NOMO-1 (cell line): ENCODE results near the gene CFAP161.

Experiments
- DNase-seq, 2 experiments: peaks; one replicate each; lab custom pipeline; 2025; ENCODE audit not compliant: unreplicated experiment in 2 of 2; lab: John Stamatoyannopoulos, UW

CFAP161 gene, protein sequence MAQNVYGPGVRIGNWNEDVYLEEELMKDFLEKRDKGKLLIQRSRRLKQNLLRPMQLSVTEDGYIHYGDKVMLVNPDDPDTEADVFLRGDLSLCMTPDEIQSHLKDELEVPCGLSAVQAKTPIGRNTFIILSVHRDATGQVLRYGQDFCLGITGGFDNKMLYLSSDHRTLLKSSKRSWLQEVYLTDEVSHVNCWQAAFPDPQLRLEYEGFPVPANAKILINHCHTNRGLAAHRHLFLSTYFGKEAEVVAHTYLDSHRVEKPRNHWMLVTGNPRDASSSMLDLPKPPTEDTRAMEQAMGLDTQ

DNA sequence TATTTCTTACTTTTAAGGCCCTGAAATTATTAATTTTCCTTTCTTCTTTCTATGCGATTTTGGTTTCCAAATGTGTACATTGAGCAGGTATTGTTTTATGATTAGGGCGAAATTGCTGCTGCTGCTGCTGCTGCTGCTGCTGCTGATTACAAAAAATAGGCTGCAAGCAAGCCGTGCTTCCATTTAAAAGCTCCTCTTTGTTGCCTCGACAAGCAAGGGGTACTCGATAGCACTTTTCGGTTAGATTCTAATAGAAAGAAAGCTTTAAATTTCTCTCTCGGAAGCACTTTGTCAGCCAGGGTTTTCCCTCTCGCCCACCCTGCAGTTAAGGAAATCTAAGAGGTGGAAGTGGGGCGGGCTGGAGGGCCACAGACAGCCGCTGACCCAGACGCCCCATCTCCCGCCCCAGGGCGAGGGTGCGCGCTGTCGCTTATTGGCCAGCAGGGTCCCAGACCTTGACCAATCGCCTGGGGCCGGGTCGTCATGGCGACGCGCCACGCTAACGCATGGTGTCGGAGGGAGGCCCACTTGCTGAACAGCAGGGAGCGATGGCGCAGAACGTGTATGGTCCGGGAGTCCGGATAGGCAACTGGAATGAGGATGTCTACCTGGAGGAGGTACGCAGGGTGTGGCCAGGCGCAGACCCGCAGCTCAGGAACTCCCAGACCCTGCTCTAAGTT is at the start of gene CFAP161:
Gene CFAP161, plus strand, starts transcription at position 489 of the 680 bp plus-strand sequence. Its CDS starts 60 bp downstream, at position 549.
- DNase-seq: peak; percentile 47 to 61

GRCh38 chr15:81084716-81085115 is 49.4 kb upstream of the CFAP161 start:
- DNase-seq: no peak

DNA sequence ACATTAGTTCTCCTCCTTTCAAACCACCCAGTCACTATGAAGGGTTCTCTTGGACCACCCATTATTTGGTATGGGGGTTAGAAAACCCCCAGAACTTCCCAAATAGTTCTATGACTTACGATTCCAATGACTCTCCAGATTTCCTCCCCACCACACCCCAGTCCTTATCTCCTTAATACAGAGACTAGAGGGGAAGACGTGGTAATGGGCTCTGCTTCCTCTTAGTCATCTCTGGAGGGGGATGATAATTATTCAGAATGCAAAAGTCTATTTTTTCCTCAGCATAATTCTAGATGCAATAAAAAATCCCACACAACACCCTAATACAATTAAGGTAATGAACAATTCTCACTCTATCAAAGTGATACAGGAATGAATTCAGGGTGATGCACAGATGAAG is 48.9 kb upstream of the CFAP161 start:
- DNase-seq: no peak

DNA sequence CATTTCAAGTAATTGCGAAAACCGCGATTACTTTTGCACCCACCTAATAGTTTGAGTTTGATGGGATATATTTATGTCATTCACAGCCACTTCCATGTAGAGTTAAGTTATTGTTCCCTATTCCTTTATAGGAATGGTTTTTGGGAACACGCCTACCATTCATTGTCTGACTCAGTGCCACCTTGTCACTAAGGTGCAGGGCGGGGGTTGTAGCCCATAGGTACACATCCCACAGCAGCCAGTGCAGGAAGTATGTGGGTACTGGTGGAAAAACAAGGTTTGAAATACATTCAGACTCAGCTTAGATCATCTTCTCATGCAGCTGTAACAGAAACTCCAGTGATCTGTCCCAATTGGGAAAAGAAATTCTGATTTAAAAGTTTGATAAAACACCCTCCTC is 48.2 kb upstream of the CFAP161 start:
- no peak for DNase-seq

- no peak for DNase-seq
Observed at GRCh38 chr15:81087066-81087465, 47.0 kb upstream of the CFAP161 start.

DNA sequence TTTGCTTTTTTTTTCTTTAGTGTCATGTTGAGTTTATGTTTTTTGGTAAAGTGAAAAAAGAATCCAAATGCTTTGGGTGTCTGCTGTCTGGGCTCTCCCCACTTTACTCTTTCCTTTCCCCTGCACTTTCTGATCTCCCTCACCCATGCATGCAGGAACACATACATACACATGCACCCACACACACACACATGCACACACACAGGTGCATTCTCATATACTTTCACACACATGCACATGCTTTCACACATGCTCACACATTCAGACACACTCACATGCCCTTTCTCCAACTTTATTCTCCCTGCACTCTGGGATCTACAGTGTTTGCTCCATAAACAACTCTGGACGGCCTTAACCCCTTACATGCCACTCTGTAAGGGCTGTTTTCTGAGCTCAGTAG is 46.4 kb upstream of the CFAP161 start:
- no peak for DNase-seq

DNA sequence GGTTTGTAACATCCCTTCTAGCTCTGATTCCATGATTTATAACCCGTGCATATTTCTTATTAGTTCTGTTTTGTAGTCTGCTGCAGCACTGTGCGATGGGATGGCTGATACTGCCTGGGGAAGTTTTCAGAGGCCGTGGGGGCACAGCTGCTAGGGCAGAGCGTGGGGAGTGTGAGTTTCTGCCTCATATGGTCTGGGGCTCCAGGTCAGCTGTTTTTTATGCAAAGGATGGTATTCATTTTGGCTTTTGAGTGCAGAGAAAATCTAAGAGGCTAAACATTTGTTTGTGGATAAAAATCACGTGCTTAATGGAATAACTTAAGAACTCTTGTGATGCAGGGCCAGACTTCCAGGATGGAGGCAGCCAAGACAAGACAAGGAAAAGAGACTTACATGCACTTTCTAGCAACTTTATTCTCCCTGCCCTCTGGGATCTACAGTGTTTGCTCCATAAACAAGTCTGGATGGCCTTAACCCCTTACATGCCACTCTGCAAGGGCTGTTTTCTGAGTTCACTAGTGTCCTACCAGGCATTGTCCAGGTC is 45.5 kb upstream of the CFAP161 start:
- DNase-seq: no peak

- peak in 1 of 2 experiments; percentile 6 for DNase-seq
Observed at GRCh38 chr15:81091889-81092558, 42.0 kb upstream of the CFAP161 start.

- no peak for DNase-seq
Observed at GRCh38 chr15:81092559-81092902, 41.5 kb upstream of the CFAP161 start.

DNA sequence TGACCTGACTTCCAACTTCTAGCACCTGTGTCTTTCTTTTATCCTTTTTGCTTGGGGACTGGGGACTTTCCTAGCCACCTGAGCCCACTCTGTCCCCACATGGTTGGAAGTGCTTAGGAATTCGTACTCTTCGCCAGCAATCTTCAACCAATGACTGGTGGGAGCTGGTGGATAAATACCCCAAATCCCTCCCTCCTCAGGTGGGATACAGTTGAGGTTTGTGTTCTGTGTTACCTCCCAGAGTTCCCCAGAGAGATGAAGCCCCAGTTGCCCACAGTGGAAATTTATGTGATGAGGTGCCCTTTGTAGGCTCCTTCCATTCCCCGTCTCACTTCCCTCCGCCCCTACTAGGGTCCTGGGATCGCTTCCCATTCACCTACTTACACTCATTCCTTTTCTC is 40.1 kb upstream of the CFAP161 start:
- no peak for DNase-seq

GRCh38 chr15:81095690-81096365 is 38.2 kb upstream of the CFAP161 start:
- no peak for DNase-seq

DNA sequence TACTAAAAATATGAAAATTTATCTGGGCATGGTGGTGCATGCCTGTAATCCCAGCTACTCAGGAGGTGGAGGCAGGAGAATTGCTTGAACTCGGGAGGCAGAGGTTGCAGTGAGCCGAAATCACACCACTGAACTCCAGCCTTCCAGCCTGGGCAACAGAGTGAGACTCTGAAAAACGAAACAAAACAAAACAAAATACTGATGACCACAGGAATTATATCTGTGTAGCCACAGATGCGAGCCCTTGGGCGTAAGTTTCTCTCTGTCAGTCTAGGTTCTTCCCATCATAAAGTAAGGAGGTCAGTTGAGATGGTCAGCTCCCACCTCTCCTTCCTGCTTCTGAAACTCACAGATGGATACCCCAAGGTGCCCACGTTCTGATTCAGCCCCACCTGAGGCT is 37.7 kb upstream of the CFAP161 start:
- DNase-seq: no peak

DNA sequence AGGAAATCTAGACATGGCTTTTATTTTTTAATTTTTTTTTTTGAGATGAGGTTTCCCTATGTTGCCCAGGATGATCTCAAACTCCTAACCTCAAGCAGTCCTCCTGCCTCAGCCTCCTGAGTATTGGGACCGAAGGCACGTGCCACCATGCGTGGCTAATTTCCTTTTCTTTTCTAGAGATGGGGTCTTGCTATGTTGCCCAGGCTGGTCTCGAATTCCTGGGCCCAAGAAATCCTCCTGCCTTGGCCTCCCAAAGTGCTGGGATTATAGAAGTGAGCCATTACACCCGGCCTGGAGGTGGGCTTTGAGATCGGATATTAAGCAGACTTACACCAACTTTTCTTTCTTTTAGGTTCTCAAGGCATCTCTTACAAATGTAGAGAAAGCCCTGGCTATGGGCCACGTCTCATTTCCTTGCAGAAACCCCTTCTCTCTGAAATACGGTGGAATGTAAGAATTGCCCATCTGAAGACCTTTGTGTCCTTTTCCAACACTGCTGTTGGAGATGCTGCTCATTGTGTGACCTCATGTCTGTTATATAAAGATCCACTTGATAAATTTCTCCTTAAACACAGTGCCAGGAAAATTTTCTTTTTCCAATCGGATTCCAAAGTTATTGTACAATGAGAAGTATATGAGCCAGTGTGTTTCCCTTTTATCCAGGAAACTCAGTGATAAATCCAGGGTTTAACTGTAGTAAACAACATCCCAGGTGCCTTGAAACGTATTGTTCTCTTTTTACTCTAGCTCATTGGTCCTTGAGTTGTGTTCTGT is 36.8 kb upstream of the CFAP161 start:
- DNase-seq: no peak

- no peak for DNase-seq
Observed at GRCh38 chr15:81097890-81098280, 36.2 kb upstream of the CFAP161 start.

DNA sequence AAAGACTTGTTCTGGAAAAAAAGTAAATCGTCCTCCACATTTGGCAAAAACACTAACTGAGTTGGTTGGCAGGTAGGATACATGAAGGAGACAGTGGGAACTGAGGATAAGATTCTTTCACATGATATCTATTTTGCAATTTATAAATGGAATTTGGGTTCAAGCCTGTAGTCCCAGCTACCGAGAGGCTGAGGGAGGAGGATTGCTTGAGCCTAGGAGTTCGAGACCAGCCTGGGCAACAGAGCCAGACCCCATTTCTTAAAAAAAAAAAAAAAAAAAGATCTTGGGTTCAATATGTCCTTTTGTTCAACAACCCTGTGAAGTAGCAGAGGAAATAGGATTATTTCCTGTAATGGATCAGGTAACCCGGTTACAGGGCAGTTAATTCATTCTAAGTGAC is 35.7 kb upstream of the CFAP161 start:
- no peak for DNase-seq

GRCh38 chr15:81098861-81099651 is 35.0 kb upstream of the CFAP161 start:
- peak in 1 of 2 experiments; percentile 51 for DNase-seq

GRCh38 chr15:81101894-81102815 is 31.9 kb upstream of the CFAP161 start:
- DNase-seq: no peak

DNA sequence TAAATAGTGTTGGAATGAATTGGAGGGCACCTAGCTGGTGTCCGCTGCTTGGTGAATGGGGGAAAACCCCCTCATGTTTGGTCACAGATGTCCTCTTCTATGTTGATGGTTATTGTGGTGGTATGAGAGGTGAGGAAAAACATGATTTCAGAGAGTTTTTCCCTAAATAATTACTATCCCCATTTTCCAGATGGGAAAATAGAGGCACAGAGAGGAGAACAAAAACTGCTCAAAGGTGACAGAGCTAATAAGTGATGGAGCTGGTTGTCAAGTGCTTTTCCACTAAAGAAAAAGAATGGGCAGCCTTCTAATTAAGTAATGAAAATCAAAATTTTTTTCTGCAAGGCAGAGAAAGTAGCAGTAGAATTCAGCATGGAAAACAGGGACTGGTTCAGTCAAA is 30.2 kb upstream of the CFAP161 start:
- no peak for DNase-seq

DNA sequence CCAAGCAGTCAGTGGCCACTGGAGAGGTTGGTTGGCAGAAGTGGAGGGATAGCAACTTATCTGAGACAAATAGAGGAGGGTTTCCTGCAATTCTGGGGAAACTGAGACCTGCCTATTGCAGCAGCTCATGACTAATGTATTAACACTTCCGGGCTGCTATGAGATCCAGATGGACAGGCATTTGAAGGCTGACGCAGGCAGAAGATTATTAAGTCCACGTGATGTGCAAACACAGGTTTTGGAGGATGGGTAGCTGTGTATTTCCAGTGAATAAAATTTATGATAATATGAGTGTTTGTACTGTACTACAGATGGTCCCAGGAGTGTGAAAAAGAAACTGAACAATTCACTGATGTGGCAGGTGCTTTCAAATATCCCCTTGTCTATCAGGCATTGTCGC is 28.5 kb upstream of the CFAP161 start:
- DNase-seq: no peak
